GM21515 (cell line): ENCODE measurements around the gene ACSS3.
"Not testable (repeated sequence)": the region's sequence is repeated elsewhere in the genome, so short reads cannot be mapped to it uniquely, and the experiment has no call there.

ENCODE experiments used
- ATAC-seq: cut with Tn5 transposase; IDR thresholded peaks from one replicate; pipeline ENCODE4 v1.9.1; 2021; ENCODE audit not compliant: unreplicated experiment

Gene ACSS3

GRCh38 chr12:81164827-81165226, 86.9 kb downstream of the ACSS3 start:
- ATAC-seq = no peak

- no peak for ATAC-seq
Observed at GRCh38 chr12:81166790-81167189, 88.9 kb downstream of the ACSS3 start.

GRCh38 chr12:81167694-81168093, 89.8 kb downstream of the ACSS3 start:
- no peak for ATAC-seq

GRCh38 chr12:81168445-81168844, 90.6 kb downstream of the ACSS3 start:
- ATAC-seq = no peak

- no peak for ATAC-seq
Observed at GRCh38 chr12:81170072-81170471, 92.2 kb downstream of the ACSS3 start.

- ATAC-seq = no peak
Observed at GRCh38 chr12:81172851-81173250, 95.0 kb downstream of the ACSS3 start.

- no peak for ATAC-seq
Observed at GRCh38 chr12:81174664-81175063, 96.8 kb downstream of the ACSS3 start.

- ATAC-seq = no peak
Observed at GRCh38 chr12:81176796-81177195, 98.9 kb downstream of the ACSS3 start.

GRCh38 chr12:81181691-81182090, 103.8 kb downstream of the ACSS3 start:
- ATAC-seq = no peak

- ATAC-seq = no peak
Observed at GRCh38 chr12:81187686-81188085, 109.8 kb downstream of the ACSS3 start.

GRCh38 chr12:81196595-81196994, 118.7 kb downstream of the ACSS3 start:
- ATAC-seq = no peak

- ATAC-seq = not testable (repeated sequence)
Observed at GRCh38 chr12:81200561-81200960, 122.7 kb downstream of the ACSS3 start.

GRCh38 chr12:81203671-81204204, 125.9 kb downstream of the ACSS3 start:
- no peak for ATAC-seq

- no peak for ATAC-seq
Observed at GRCh38 chr12:81205416-81205815, 127.5 kb downstream of the ACSS3 start.

- no peak for ATAC-seq
Observed at GRCh38 chr12:81206429-81206828, 128.6 kb downstream of the ACSS3 start.

GRCh38 chr12:81207173-81207572, 129.3 kb downstream of the ACSS3 start:
- no peak for ATAC-seq

GRCh38 chr12:81207664-81208063, 129.8 kb downstream of the ACSS3 start:
- no peak for ATAC-seq

GRCh38 chr12:81208187-81208911, 130.5 kb downstream of the ACSS3 start:
- ATAC-seq = no peak

GRCh38 chr12:81209012-81209411, 131.1 kb downstream of the ACSS3 start:
- no peak for ATAC-seq

GRCh38 chr12:81209772-81210225, 131.9 kb downstream of the ACSS3 start:
- ATAC-seq = not testable (repeated sequence)

- ATAC-seq = no peak
Observed at GRCh38 chr12:81211306-81211705, 133.4 kb downstream of the ACSS3 start.

- ATAC-seq = no peak
Observed at GRCh38 chr12:81212996-81213696, 135.3 kb downstream of the ACSS3 start.
